Measurements from ENCODE around the gene SPEM3.
"Not testable (repeated sequence)": the region's sequence is repeated elsewhere in the genome, so short reads cannot be mapped to it uniquely, and the experiment has no call there.

The SPEM3 gene

GRCh38 chr17:7466639-7467341, 38.1 kb downstream of the SPEM3 start:
- no peak overlapping the region for H3K27ac ChIP-seq (ENCODE audit: low read length)
- no peak for DNase-seq
- H3K4me3 ChIP-seq (ENCODE audit: low read depth in 1 of 2, low read length in 2 of 2), result no peak overlapping the region
- peaks cover 28% of the 10 kb centered on the region for H3K79me2 ChIP-seq (ENCODE audit: insufficient read depth, low read length)
- peaks cover 11% of the 10 kb centered on the region; the same call in 1 of the 2 replicates for H4K20me1 ChIP-seq (ENCODE audit: insufficient read depth, low read length)
- no peak overlapping the region for H3K4me2 ChIP-seq (ENCODE audit: insufficient read depth, low read length)
- H3K4me1 ChIP-seq (ENCODE audit: insufficient read depth, low read length), result no peaks in the 10 kb centered on the region
- no peak for TF ChIP-seq EZH2 (IDR thresholded peaks at IDR 0.05; ENCODE audit: borderline replicate concordance, low read depth, low read length, severe bottlenecking)
- ATAC-seq (ENCODE audit: insufficient read depth, low read depth), result no peak
- no peak overlapping the region for H2AFZ ChIP-seq (ENCODE audit: low read depth, low read length)
- H3K9ac ChIP-seq (ENCODE audit: low read depth, low read length), result no peak overlapping the region
- H3K27me3 ChIP-seq (ENCODE audit: insufficient read depth, low read length, poor library complexity), result no peaks in the 10 kb centered on the region
- H3K36me3 ChIP-seq (ENCODE audit: insufficient read depth, low read length), result peaks cover 44% of the 10 kb centered on the region
- H3K9me3 ChIP-seq (ENCODE audit: insufficient read depth, low read length, severe bottlenecking), result no peaks in the 10 kb centered on the region

DNA sequence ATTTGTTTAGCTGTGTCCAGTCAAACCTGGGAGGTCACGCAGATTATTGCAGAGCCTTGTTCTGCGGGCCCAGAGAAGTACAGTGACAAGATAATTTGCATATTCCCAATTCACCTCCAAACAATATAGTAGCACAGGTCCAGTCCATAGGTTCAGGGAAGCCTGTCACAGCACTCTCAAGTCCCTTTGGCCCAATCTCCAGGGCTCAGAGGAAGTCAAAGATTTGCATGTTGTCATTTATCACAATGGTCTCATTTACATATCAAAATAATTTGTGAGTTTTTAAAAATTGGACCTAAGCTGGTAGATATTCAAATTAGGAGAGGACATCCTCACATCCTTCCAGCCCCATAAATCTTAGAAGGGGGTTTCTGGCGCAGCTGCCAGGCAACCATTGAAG, 38.8 kb downstream of the SPEM3 start:
- DNase-seq, result no peak
- Histone ChIP-seq H2AFZ (ENCODE audit: low read depth, low read length) (no peak overlapping the region), H3K4me3 (ENCODE audit: low read depth in 1 of 2, low read length in 2 of 2) (no peak overlapping the region), H4K20me1 (ENCODE audit: insufficient read depth, low read length) (peaks cover 11% of the 10 kb centered on the region; the same call in 1 of the 2 replicates), H3K79me2 (ENCODE audit: insufficient read depth, low read length) (peaks cover 33% of the 10 kb centered on the region), H3K36me3 (ENCODE audit: insufficient read depth, low read length) (peaks cover 40% of the 10 kb centered on the region), H3K4me2 (ENCODE audit: insufficient read depth, low read length) (no peak overlapping the region), H3K9ac (ENCODE audit: low read depth, low read length) (no peak overlapping the region), H3K9me3 (ENCODE audit: insufficient read depth, low read length, severe bottlenecking) (no peaks in the 10 kb centered on the region), H3K27me3 (ENCODE audit: insufficient read depth, low read length, poor library complexity) (no peaks in the 10 kb centered on the region), H3K27ac (ENCODE audit: low read length) (no peak overlapping the region), H3K4me1 (ENCODE audit: insufficient read depth, low read length) (no peaks in the 10 kb centered on the region)
- ATAC-seq (ENCODE audit: insufficient read depth, low read depth), result no peak
- TF ChIP-seq, protein P1, sequence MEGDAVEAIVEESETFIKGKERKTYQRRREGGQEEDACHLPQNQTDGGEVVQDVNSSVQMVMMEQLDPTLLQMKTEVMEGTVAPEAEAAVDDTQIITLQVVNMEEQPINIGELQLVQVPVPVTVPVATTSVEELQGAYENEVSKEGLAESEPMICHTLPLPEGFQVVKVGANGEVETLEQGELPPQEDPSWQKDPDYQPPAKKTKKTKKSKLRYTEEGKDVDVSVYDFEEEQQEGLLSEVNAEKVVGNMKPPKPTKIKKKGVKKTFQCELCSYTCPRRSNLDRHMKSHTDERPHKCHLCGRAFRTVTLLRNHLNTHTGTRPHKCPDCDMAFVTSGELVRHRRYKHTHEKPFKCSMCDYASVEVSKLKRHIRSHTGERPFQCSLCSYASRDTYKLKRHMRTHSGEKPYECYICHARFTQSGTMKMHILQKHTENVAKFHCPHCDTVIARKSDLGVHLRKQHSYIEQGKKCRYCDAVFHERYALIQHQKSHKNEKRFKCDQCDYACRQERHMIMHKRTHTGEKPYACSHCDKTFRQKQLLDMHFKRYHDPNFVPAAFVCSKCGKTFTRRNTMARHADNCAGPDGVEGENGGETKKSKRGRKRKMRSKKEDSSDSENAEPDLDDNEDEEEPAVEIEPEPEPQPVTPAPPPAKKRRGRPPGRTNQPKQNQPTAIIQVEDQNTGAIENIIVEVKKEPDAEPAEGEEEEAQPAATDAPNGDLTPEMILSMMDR (IDR thresholded peaks at IDR 0.05; ENCODE audit: borderline replicate concordance, extremely low read depth, low read length, poor library complexity, severe bottlenecking), result no peak
- no peak for TF ChIP-seq EZH2 (IDR thresholded peaks at IDR 0.05; ENCODE audit: borderline replicate concordance, low read depth, low read length, severe bottlenecking)

DNA sequence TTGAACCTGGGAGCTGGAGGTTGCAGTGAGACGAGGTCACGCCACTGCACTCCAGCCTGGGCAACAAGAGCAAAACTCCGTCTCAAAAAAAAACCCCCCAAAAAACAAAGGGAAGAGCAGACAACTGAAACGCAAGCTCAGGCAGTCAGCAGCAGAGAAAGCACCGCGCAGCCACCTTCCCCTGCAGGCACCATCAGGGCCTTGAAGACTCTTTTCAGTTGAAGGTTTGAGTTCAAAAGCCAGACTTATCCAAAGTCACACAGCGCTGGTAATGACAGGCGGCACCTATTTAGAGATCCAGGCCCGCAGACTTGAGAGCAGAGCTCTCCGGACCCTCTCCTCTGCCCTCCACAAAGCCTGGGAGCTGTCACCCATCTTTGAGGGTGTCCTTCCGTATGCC, 39.6 kb downstream of the SPEM3 start:
- DNase-seq, result no peak
- ATAC-seq (ENCODE audit: insufficient read depth, low read depth), result no peak
- Histone ChIP-seq H3K4me2 (ENCODE audit: insufficient read depth, low read length) (no peak overlapping the region), H3K36me3 (ENCODE audit: insufficient read depth, low read length) (peaks cover 32% of the 10 kb centered on the region), H3K4me3 (ENCODE audit: low read depth in 1 of 2, low read length in 2 of 2) (no peak overlapping the region), H3K9ac (ENCODE audit: low read depth, low read length) (no peak overlapping the region), H3K9me3 (ENCODE audit: insufficient read depth, low read length, severe bottlenecking) (no peaks in the 10 kb centered on the region), H3K4me1 (ENCODE audit: insufficient read depth, low read length) (no peaks in the 10 kb centered on the region), H3K79me2 (ENCODE audit: insufficient read depth, low read length) (peaks cover 37% of the 10 kb centered on the region), H3K27me3 (ENCODE audit: insufficient read depth, low read length, poor library complexity) (no peaks in the 10 kb centered on the region), H2AFZ (ENCODE audit: low read depth, low read length) (no peak overlapping the region), H3K27ac (ENCODE audit: low read length) (no peak overlapping the region), H4K20me1 (ENCODE audit: insufficient read depth, low read length) (peaks cover 11% of the 10 kb centered on the region; the same call in 1 of the 2 replicates)
- no peak for TF ChIP-seq EZH2 (IDR thresholded peaks at IDR 0.05; ENCODE audit: borderline replicate concordance, low read depth, low read length, severe bottlenecking)
- TF ChIP-seq, protein P1 (IDR thresholded peaks at IDR 0.05; ENCODE audit: borderline replicate concordance, extremely low read depth, low read length, poor library complexity, severe bottlenecking), result no peak

DNA sequence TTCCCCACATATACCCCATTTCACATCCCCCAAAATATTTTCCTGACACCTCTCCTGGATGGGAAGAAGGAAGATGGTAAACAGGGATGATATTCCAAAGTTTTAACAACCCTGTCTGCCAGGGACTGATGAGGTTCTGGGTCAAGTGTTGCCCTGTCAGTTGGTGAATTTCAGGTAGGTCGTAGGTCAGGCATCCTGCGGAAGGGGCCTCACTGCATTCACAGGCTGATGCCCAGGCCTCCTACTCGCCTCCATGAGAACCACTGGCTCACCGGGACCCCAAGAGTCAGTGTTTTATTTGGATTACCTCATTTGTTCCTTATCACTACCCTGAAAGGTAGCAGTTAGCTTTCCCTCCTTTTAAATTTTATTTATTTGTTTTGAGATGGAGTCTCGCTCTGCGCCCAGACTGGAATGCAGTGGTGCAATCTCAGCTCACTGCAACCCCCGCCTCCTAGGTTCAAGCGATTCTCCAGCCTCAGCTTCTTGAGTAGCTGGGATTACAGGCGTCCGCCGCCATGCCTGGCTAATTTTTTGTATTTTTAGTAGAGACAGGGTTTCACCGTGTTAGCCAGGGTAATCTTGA, 40.2 kb downstream of the SPEM3 start:
- H4K20me1 ChIP-seq (ENCODE audit: insufficient read depth, low read length), result 0 out of 2 replicates have a peak, but pooled peaks cover 11% of the 10 kb centered on the region
- H3K27ac ChIP-seq (ENCODE audit: low read length), result no peak overlapping the region
- no peak overlapping the region for H3K4me2 ChIP-seq (ENCODE audit: insufficient read depth, low read length)
- no peak overlapping the region for H3K4me3 ChIP-seq (ENCODE audit: low read depth in 1 of 2, low read length in 2 of 2)
- H3K4me1 ChIP-seq (ENCODE audit: insufficient read depth, low read length), result no peaks in the 10 kb centered on the region
- no peak overlapping the region for H2AFZ ChIP-seq (ENCODE audit: low read depth, low read length)
- peaks cover 43% of the 10 kb centered on the region for H3K79me2 ChIP-seq (ENCODE audit: insufficient read depth, low read length)
- no peak for ATAC-seq (ENCODE audit: insufficient read depth, low read depth)
- no peaks in the 10 kb centered on the region for H3K27me3 ChIP-seq (ENCODE audit: insufficient read depth, low read length, poor library complexity)
- H3K9me3 ChIP-seq (ENCODE audit: insufficient read depth, low read length, severe bottlenecking), result no peaks in the 10 kb centered on the region
- no peak for DNase-seq
- no peak overlapping the region for H3K9ac ChIP-seq (ENCODE audit: low read depth, low read length)
- peaks cover 26% of the 10 kb centered on the region for H3K36me3 ChIP-seq (ENCODE audit: insufficient read depth, low read length)
- TF ChIP-seq, protein P1 (IDR thresholded peaks at IDR 0.05; ENCODE audit: borderline replicate concordance, extremely low read depth, low read length, poor library complexity, severe bottlenecking), result no peak
- TF ChIP-seq EZH2 (IDR thresholded peaks at IDR 0.05; ENCODE audit: borderline replicate concordance, low read depth, low read length, severe bottlenecking), result no peak

DNA sequence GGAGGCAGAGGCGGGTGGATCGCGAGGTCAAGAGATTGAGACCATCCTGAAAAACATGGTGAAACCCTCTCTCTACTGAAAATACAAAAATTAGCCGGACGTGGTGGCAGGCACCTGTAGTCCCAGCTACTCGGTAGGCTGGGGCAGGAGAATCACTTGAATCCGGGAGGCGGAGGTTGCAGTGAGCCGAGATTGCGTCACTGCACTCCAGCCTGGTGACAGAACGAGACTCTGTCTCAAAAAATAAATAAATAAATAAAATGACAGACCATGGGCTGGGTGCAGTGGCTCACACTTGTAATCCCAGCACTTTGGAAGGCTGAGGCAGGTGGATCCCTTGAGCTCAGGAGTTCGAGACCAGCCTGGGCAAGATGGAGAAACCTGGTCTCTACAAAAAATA, 41.2 kb downstream of the SPEM3 start:
- not testable (repeated sequence) for H3K9ac ChIP-seq (ENCODE audit: low read depth, low read length); H3K4me3 ChIP-seq (ENCODE audit: low read depth in 1 of 2, low read length in 2 of 2); H3K27me3 ChIP-seq (ENCODE audit: insufficient read depth, low read length, poor library complexity); DNase-seq; ATAC-seq (ENCODE audit: insufficient read depth, low read depth); H3K4me1 ChIP-seq (ENCODE audit: insufficient read depth, low read length); H3K4me2 ChIP-seq (ENCODE audit: insufficient read depth, low read length); H3K27ac ChIP-seq (ENCODE audit: low read length); H2AFZ ChIP-seq (ENCODE audit: low read depth, low read length); H3K9me3 ChIP-seq (ENCODE audit: insufficient read depth, low read length, severe bottlenecking)
- H3K79me2 ChIP-seq (ENCODE audit: insufficient read depth, low read length), result peaks cover 53% of the 10 kb centered on the region
- 0 out of 2 replicates have a peak, but pooled peaks cover 11% of the 10 kb centered on the region for H4K20me1 ChIP-seq (ENCODE audit: insufficient read depth, low read length)
- H3K36me3 ChIP-seq (ENCODE audit: insufficient read depth, low read length), result peaks cover 19% of the 10 kb centered on the region

Measured in DND-41 (cell line).